ENCODE measurements around the gene CORO2B. TPM values are rescaled to one million over a fixed set of nuclear protein-coding genes. Genes with fewer than 3 reads are reported as not detected.

CORO2B gene
- polyA plus RNA-seq, 3 donors, result 0.03 TPM; not detected in 2

GRCh38 chr15:68636256-68636655, 57.5 kb downstream of the CORO2B start:
- H3K36me3 Mint-ChIP-seq, result no peaks in the 10 kb centered on the region
- Histone ChIP-seq H3K9me3 (replicated peaks in 1 of 2; ENCODE audit: control insufficient read depth in 1 of 2, insufficient read depth in 1 of 2, low read length in 2 of 2) (no peaks in the 10 kb centered on the region), H3K27ac (ENCODE audit: low read depth in 1 of 2, low read length in 2 of 2) (no peak overlapping the region), H3K4me1 (ENCODE audit: control insufficient read depth in 1 of 2, insufficient read depth in 2 of 2, low read length in 2 of 2) (no peaks in the 10 kb centered on the region), H3K4me3 (replicated peaks in 1 of 3; ENCODE audit: low read depth in 2 of 3, low read length in 3 of 3) (no peak overlapping the region), H3K79me2 (ENCODE audit: insufficient read depth, low read length) (no peaks in the 10 kb centered on the region), H4K20me1 (ENCODE audit: insufficient read depth, low read length) (no peaks in the 10 kb centered on the region), H2AFZ (ENCODE audit: insufficient read depth, low read depth, low read length, poor library complexity, severe bottlenecking) (no peak overlapping the region), H3K27me3 (ENCODE audit: control insufficient read depth in 2 of 2, insufficient read depth in 2 of 2, low read length in 2 of 2) (no peaks in the 10 kb centered on the region), H3K9ac (ENCODE audit: insufficient read depth, low read length, poor library complexity, severe bottlenecking) (no peak overlapping the region), H3K4me2 (replicated peaks; ENCODE audit: extremely low read depth, low read length, poor library complexity, severe bottlenecking) (no peak overlapping the region), H3K36me3 (replicated peaks in 1 of 2; ENCODE audit: control insufficient read depth in 1 of 2, insufficient read depth in 2 of 2, low read length in 2 of 2) (no peaks in the 10 kb centered on the region)
- no peaks in the 10 kb centered on the region for H3K9me3 Mint-ChIP-seq
- no peak for DNase-seq
- WGBS (ENCODE audit: insufficient coverage), result 100% methylated on average over 3 of the region's 5 CpGs
- intact Hi-C loops (cut with micrococcal nuclease), result no loop called here
- H3K27ac Mint-ChIP-seq, result no peak overlapping the region
- no peak overlapping the region for H3K4me3 Mint-ChIP-seq
- TF ChIP-seq CTCF (IDR thresholded peaks at IDR 0.05), result no peak
- H3K4me1 Mint-ChIP-seq, result peaks cover 2% of the 10 kb centered on the region
- peaks cover 0 to 4% (median 0%) of the 10 kb centered on the region in 3 donors for H3K27me3 Mint-ChIP-seq (ENCODE audit: low read depth in 3 of 3)

DNA sequence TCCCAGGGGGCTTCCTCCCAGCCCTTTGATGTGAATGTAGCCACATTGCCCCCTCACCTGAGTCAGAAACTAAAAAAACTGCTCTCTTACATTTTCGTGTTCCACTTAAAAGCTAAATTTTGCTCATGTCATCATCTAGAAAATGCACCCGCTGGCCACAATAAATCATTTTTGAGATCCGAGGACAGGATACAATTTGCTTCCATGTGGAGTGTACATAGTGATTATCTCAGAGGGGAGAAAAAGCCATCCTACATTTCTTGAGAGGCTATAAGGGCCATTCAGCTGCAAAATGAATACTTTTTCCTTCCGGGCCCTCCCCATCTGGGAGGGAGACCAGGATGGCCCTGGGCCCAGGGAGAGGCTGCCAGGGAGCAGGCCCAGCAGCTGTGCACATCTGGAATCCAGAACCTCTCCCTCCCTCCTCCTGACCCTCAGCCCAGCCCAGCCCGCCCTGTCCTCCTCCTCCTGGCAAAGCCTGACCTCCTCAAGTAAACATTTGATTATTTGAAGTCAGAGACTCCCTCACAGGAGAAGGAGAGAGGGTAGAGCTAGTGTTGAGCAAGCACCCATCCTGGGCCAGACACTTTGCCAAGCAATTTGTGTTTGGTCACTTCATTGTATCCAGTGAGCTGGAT, 59.1 kb downstream of the CORO2B start:
- no peak overlapping the region for H2AFZ ChIP-seq (ENCODE audit: insufficient read depth, low read depth, low read length, poor library complexity, severe bottlenecking)
- Mint-ChIP-seq H3K36me3 (no peaks in the 10 kb centered on the region), H3K9me3 (no peaks in the 10 kb centered on the region), H3K4me1 (peaks cover under 1% of the 10 kb centered on the region), H3K27me3 (ENCODE audit: low read depth in 3 of 3) (peaks cover 0 to 2% (median 0%) of the 10 kb centered on the region in 3 donors), H3K4me3 (no peak overlapping the region), H3K27ac (peak overlapping the region in 1 of 7 donors; percentile 20)
- H3K36me3 ChIP-seq (replicated peaks in 1 of 2; ENCODE audit: control insufficient read depth in 1 of 2, insufficient read depth in 2 of 2, low read length in 2 of 2), result no peaks in the 10 kb centered on the region
- no peaks in the 10 kb centered on the region for H3K27me3 ChIP-seq (ENCODE audit: control insufficient read depth in 2 of 2, insufficient read depth in 2 of 2, low read length in 2 of 2)
- no peaks in the 10 kb centered on the region for H3K9me3 ChIP-seq (replicated peaks in 1 of 2; ENCODE audit: control insufficient read depth in 1 of 2, insufficient read depth in 1 of 2, low read length in 2 of 2)
- no peaks in the 10 kb centered on the region for H4K20me1 ChIP-seq (ENCODE audit: insufficient read depth, low read length)
- intact Hi-C loops (cut with micrococcal nuclease), result no loop called here
- no CpG with 5 or more reads among the region's 5 CpGs for WGBS (ENCODE audit: insufficient coverage)
- H3K4me3 ChIP-seq (replicated peaks in 1 of 3; ENCODE audit: low read depth in 2 of 3, low read length in 3 of 3), result no peak overlapping the region
- H3K27ac ChIP-seq (ENCODE audit: low read depth in 1 of 2, low read length in 2 of 2), result no peak overlapping the region
- H3K79me2 ChIP-seq (ENCODE audit: insufficient read depth, low read length), result no peaks in the 10 kb centered on the region
- H3K9ac ChIP-seq (ENCODE audit: insufficient read depth, low read length, poor library complexity, severe bottlenecking), result no peak overlapping the region
- H3K4me2 ChIP-seq (replicated peaks; ENCODE audit: extremely low read depth, low read length, poor library complexity, severe bottlenecking), result no peak overlapping the region
- DNase-seq, result no peak
- no peak for TF ChIP-seq CTCF (IDR thresholded peaks at IDR 0.05)
- no peaks in the 10 kb centered on the region for H3K4me1 ChIP-seq (ENCODE audit: control insufficient read depth in 1 of 2, insufficient read depth in 2 of 2, low read length in 2 of 2)

Data from CD14-positive monocyte (primary cell).